ENCODE results near the gene NSUN6.

Gene NSUN6, protein sequence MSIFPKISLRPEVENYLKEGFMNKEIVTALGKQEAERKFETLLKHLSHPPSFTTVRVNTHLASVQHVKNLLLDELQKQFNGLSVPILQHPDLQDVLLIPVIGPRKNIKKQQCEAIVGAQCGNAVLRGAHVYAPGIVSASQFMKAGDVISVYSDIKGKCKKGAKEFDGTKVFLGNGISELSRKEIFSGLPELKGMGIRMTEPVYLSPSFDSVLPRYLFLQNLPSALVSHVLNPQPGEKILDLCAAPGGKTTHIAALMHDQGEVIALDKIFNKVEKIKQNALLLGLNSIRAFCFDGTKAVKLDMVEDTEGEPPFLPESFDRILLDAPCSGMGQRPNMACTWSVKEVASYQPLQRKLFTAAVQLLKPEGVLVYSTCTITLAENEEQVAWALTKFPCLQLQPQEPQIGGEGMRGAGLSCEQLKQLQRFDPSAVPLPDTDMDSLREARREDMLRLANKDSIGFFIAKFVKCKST

DNA sequence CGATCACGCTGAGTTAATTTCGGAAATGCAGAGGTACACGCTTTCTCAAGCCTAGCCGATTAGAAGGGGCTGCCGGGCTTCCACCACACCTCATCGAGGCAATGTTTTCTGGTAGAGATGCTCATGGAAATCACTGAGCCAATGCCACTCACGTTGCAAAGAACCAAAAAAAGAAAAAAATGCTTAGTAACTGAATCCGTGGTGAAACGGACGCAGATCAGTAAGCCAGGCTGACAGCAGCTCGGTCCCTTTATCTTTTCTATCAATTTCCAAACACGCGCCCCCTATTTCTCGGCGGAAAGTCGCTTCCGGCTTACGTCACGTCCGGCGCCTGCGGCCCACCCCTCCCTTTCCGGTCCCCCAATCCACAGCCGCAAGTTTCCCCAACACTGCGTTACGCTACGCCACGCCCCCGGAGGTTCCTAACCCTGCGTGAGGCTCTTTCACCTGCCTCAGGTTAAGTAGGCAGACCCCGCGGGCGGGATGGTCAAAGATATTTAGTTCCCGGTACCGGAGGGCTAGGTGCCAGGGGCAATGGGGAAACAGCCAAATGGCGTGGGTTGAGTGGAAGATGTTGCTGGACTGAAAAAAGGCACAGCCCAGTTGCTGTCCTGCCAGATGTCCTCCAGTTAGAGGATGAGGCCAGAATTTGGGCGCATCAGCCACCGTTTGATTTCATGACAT, at the start of gene NSUN6:
Gene NSUN6, minus strand, starts transcription at position 264 of the 684 bp plus-strand sequence. CDS start 384 bp downstream, outside the sequence.
- DNase-seq, result peak; percentile 64

DNA sequence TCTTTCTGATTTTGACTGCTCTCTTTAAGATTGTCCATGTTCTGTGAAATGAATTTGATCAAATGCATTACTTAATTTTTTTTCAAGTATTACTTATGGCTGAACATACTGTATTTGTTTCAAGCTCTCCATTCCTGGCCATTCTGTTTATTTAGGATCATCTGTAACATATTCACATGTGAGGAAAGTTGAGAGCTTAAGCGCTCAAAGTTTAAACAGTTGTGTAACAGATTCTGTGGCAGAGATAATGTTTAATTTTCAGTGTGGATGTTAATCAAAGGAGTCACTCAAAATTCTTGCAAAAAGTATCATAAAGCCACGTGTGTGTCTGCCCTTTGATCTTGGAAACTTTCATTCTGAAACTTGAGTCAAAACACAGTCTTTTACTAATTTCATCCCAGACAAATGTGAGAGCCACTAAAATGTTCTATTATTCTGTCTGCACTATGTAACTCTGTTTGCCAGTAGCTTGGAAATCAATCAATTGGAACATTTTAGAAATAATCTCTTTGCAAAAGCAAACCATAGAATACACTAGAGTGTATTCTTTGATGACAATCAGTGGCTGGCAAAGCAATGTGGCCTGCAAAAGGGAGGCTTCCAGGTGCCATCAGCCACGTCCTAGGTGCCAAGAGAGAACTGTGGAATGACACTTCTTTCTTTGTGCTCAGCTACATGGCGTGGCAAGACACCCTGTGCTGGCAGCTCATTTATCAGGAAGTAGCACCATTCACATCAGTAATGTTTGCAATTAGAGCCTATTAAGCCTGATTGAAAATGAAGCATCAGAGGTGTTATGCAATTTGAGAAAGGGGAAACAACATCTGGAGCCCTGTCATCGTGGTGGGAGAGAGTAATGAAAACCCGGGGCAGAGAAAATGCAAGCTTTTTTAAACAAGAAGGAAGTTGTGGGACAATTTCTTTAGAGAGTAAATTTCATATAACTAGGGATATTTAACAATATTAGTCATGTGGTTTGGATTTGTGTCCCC, 48.8 kb upstream of the NSUN6 start:
- no peak for DNase-seq

GRCh38 chr10:18690541-18690940, 39.2 kb upstream of the NSUN6 start:
- no peak for DNase-seq

- DNase-seq, result no peak
These were observed 38.1 kb upstream of the NSUN6 start for GRCh38 chr10:18689498-18689897.

GRCh38 chr10:18687706-18688105, 36.3 kb upstream of the NSUN6 start:
- DNase-seq, result no peak

GRCh38 chr10:18687195-18687594, 35.8 kb upstream of the NSUN6 start:
- no peak for DNase-seq

GRCh38 chr10:18685555-18685954, 34.2 kb upstream of the NSUN6 start:
- no peak for DNase-seq

DNA sequence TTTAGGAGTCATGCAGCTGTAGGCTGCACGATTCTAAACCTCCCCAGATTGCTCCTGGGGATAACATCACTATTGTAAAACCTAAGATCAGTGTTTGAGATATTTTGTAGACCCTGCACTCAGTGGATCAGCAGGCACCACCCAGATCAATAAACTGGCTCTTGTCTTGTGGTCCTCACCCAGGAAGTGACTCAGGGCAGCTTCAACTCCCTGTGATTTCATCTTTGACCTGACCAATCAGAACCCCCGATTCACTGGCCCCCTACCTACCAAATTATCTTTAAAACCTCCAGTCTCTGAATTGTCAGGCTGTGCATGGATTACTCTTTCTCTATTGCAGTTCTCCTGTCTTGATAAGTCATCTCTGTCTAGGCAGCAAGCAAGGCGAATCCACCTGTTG, 33.6 kb upstream of the NSUN6 start:
- DNase-seq, result no peak

DNA sequence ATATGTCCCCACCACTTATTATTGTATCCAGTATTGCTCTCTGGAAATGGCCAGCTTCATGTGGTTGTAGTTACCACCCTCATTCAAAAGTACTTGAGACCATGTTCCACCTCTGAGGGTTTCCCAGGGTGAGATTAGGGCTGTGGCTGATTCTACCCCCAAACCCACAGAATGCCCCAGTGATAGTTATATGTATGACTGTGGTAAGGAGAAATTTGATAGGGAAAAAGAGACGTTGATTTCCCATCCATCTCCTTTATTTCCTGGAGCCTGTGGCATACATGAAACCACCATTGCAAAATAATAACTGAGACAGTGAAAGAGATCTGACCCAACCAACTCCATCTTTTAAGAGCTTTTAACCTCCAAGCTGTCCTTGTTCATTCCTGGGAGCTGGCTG, 33.0 kb upstream of the NSUN6 start:
- DNase-seq, result no peak

- no peak for DNase-seq
These were observed 32.0 kb upstream of the NSUN6 start for GRCh38 chr10:18683427-18683826.

GRCh38 chr10:18681971-18682411, 30.6 kb upstream of the NSUN6 start:
- DNase-seq, result no peak

- DNase-seq, result no peak
These were observed 30.0 kb upstream of the NSUN6 start for GRCh38 chr10:18681366-18681765.

GRCh38 chr10:18680754-18681153, 29.4 kb upstream of the NSUN6 start:
- DNase-seq, result no peak

DNA sequence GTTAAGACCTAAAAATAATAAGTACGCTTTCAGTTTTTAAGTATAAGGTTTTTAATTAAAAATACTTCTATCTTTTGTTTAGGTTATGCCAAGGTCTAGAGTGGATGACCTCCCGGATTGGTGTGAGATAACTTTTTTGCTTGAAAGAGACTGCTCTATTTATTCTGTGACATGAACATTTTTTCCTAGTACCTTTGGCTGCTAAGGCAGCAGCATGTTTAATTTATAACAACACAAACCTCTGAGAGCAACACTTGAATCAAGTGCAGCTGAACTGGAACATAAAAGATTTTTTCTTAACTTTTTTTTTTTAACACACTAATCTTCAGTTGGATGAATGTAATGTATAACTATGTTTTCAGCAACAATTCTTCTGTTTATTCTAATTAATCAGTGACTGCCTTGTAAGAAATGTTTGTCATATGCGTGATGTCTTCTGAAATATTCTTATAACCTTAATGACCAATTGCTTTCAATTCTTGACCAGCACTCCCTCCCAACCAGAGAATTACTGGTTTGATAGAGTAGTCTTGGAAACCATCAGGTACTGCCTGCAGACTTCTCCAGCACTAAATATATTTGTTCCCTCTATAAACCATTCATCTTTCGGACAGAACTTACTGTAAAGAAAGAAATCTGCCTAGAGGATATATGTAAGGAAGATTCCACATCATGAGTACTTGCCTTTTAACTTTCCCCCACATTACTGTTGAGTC, 23.9 kb upstream of the NSUN6 start:
- DNase-seq, result no peak

DNA sequence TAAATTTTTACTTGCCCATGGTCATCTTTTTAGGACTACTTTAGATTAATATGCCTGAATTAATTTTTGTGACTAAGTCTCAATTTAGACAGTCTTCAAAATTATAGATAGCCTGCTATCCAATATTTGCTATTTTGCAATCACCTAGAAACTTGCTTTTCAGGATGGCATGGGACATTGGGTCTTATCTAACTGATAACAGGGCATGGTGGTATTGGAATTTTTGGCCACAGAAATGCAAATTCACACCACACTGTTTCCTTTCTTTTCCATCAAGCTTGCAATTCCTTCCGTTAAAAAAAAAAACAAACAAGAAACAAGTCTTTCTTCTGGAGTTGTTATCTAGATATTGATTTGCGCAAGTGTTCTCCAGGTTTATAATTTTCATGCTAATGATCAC, 16.6 kb upstream of the NSUN6 start:
- no peak for DNase-seq

- DNase-seq, result no peak
These were observed 15.4 kb upstream of the NSUN6 start for GRCh38 chr10:18666810-18667209.

DNA sequence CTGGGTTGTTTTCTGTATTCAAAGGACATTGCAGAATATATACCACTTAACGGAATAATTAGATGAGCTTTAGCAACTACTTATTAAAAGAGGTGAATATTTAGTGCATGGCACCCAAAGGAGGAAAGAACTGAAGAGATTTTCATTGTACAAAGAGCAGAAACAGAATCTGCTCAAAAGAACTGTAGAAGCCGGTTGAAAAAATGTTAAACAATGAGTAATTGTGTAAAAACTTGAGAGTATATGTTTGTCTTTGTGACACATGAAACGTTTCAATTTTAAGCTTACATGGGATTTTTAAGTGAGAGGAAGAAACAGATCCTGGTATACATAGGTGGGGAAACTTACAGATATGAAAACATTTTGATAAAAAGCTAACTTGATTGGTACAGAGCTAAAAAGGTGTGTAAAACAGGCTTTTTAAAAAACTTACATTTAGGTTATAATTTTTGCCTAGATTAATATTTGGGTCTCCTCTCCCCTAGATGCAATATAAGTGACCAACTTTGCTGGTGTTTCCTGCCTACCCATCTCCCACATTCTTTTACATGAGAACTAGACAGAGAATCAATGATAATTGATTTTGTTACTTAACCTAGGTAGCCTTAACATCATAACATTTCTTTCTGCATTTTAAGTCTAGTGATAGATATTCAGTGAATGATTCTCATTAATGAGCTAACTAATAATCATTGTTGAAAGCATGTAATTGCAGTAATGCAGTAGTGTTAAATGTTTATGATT, 14.6 kb upstream of the NSUN6 start:
- no peak for DNase-seq

DNA sequence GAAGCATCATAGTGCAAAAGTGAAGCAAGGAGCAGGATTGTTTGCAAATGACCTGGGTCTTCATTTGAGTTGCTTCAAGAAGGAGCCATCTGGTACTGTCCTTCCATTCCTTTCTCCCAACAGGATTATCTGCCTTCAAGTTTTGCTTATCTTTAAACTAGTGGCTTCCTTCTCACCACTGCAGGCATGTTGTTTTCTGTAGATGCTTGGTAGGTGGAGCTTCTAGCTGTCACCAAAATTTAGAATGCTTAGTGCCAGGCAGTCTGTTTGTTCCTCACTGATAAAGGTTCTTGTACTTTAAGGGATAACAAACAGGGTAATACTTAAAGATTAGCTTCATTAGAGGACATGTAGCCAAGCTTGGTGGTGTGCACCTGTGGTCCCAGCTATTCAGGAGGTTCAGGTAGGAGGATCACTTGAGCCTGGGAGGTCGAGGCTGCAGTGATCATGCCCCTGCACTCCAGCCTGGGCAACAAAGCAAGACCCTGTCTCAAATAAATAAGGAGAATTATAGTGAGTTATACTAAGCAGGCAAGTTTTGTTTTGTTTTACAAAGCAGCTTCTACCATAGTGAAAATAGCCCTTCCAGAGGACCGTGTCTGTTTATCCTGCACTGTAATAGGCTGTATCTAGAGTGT, 13.6 kb upstream of the NSUN6 start:
- DNase-seq, result no peak

DNA sequence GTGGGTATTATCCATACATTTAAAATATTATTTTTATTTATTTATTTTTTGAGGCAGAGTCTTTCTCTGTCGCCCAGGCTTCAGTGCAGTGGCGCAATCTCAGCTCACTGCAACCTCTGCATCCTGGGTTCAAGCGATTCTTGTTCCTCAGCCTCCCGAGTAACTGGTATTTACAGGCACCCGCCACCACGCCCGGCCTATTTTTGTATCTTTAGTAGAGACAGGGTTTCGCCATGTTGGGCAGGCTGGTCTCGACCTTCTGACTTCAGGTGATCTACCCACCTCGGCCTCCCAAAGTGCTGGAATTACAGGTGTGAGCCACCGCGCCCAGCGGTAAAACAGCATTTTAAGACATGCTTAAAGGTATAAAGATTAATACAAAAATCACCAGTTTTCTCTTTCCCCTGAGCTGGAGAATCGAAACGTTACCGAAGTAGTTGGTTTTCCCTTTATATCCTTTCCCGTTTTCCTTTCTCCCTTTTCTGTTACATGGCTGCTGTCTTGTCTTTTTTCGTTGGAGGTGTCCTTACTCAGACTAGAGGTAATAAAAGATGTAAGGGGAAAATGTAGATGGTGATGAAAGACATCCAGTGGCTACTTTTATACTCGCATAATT, 9.5 kb upstream of the NSUN6 start:
- no peak for DNase-seq

DNA sequence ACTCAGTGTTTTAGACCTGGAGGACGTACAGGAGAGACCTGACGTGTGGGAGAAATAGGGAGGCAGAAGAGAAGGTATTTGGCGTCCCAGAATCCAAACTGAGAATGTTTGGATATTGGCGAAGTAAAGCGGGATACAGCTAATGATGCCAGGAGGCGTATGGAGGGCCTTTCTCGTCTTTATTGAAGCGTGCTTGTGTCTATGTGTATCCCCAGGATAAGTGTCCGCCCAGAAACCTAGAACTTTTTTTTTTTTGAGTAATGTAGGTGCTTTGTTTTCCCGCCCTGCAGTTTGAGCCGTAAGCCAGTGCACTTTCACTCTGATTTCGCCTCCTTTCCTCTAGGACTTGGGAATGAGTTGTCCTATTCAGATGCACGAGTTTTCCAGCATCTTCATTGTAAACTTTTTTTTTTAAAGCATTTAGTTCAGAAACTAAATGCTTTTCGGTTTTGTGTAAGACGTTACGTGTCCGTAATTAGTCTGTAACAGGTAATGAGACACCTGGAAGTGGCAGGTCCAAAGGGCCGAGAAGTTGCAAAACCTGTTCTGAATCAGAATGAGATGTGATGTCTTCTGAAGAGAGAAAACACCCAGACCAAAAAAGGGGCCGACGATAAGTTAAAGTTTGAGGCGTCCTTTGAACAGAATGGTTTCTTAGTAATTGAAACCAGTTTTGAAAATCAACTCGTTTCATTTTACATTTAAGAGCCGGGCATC, 8.6 kb upstream of the NSUN6 start:
- DNase-seq, result no peak
